Peyer's patch (tissue), 4 donors: ENCODE measurements around the gene ZNF837. TPM values are rescaled to one million over a fixed set of nuclear protein-coding genes. Genes with fewer than 3 reads are reported as not detected.
"Not testable (repeated sequence)": the region's sequence is repeated elsewhere in the genome, so short reads cannot be mapped to it uniquely, and the experiment has no call there.

ENCODE experiments used
- DNase-seq, 3 donors: peaks; one replicate each; pipeline ENCODE4 v3.0.0-alpha.2; 2017 to 2019
- H3K27ac ChIP-seq, 4 donors: fragments of 200-600 bp; sonication (generic); one replicate each; pipeline ENCODE4 v1.5.1; 2016 to 2019
- H3K27me3 ChIP-seq, 2 donors: fragments of 200-600 bp; sonication (generic); one replicate each; pipeline ENCODE4 v1.5.1; 2019
- H3K36me3 ChIP-seq, 3 donors: fragments of 200-600 bp; sonication (generic); one replicate each; pipeline ENCODE4 v1.5.1; 2016 to 2019
- H3K4me1 ChIP-seq, 4 donors: fragments of 200-600 bp; sonication (generic); one replicate each; pipeline ENCODE4 v1.5.1; 2016 to 2019
- H3K4me3 ChIP-seq, 4 donors: fragments of 200-600 bp; sonication (generic); 1 replicate in 3 of 4; 2 replicates in 1 of 4; pipeline ENCODE4 v1.5.1; 2016 to 2019; ENCODE audit warnings: mild to moderate bottlenecking in 1 of 4
- H3K9me3 ChIP-seq, 4 donors: fragments of 200-600 bp; sonication (generic); one replicate each; pipeline ENCODE4 v1.5.1; 2016 to 2019; ENCODE audit warnings: mild to moderate bottlenecking in 1 of 4
- POLR2A ChIP-seq, 2 donors: fragments of 450-650 bp; IDR thresholded peaks; one replicate each; pipeline ENCODE4 v1.5.1; 2017; ENCODE audit warnings: antibody characterized with exemption in 2 of 2, mild to moderate bottlenecking in 2 of 2, moderate library complexity in 2 of 2
- total RNA-seq, 4 donors: library from RNA; depleted of rRNA; stranded (reverse); fragments of >200 nt; gene quantifications; one replicate each; pipeline ENCODE4 v1.1.0, GENCODE V29; 2016
- TF ChIP-seq, protein P1 (sequence below), 6 experiments: fragments of 450-650 bp in 4 of 6; fragments of 200-600 bp in 2 of 6; sonication (generic) in 1 of 6; IDR thresholded peaks; one replicate each; pipeline ENCODE4 v1.5.1; 2017 to 2019; ENCODE audit warnings: antibody characterized with exemption in 6 of 6, mild to moderate bottlenecking in 3 of 6, moderate library complexity in 1 of 6

ZNF837 gene
- total RNA-seq, 4 donors from 2014 or later = 3.3 to 10.9 (median 7.7) TPM

GRCh38 chr19:58409010-58409790 is 28.4 kb upstream of the ZNF837 start:
- Histone ChIP-seq H3K27ac (peak overlapping the region; percentile 79 to 93 (median 84)), H3K27me3 (no peaks in the 10 kb centered on the region), H3K36me3 (no peaks in the 10 kb centered on the region), H3K4me1 (peaks cover 0 to 20% (median 7%) of the 10 kb centered on the region in 4 donors), H3K9me3 (no peaks in the 10 kb centered on the region), H3K4me3 (peak overlapping the region; percentile 54 to 100 (median 82))
- TF ChIP-seq, protein P1, sequence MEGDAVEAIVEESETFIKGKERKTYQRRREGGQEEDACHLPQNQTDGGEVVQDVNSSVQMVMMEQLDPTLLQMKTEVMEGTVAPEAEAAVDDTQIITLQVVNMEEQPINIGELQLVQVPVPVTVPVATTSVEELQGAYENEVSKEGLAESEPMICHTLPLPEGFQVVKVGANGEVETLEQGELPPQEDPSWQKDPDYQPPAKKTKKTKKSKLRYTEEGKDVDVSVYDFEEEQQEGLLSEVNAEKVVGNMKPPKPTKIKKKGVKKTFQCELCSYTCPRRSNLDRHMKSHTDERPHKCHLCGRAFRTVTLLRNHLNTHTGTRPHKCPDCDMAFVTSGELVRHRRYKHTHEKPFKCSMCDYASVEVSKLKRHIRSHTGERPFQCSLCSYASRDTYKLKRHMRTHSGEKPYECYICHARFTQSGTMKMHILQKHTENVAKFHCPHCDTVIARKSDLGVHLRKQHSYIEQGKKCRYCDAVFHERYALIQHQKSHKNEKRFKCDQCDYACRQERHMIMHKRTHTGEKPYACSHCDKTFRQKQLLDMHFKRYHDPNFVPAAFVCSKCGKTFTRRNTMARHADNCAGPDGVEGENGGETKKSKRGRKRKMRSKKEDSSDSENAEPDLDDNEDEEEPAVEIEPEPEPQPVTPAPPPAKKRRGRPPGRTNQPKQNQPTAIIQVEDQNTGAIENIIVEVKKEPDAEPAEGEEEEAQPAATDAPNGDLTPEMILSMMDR (IDR thresholded peaks at IDR 0.05) = no peak
- TF ChIP-seq POLR2A (IDR thresholded peaks at IDR 0.05) = no peak
- DNase-seq = no peak

- DNase-seq = peak; percentile 93 to 97 (median 94)
- peaks cover 0 to 24% (median 7%) of the 10 kb centered on the region in 4 donors for H3K4me1 ChIP-seq
- H3K27ac ChIP-seq = peak within 1 kb of the TSS; percentile 79 to 93 (median 84)
- H3K27me3 ChIP-seq = no peaks in the 10 kb centered on the region
- no peaks in the 10 kb centered on the region for H3K36me3 ChIP-seq
- peak within 1 kb of the TSS; percentile 54 to 100 (median 82) for H3K4me3 ChIP-seq
- TF ChIP-seq, protein P1 (IDR thresholded peaks at IDR 0.05) = peak in 2 of 6 experiments; percentile 12 to 20
- peak; percentile 75 to 77 for TF ChIP-seq POLR2A (IDR thresholded peaks at IDR 0.05)
- H3K9me3 ChIP-seq = no peaks in the 10 kb centered on the region
These were observed 27.6 kb upstream of the ZNF837 start, which contains the start of gene ZNF584 for GRCh38 chr19:58408152-58409009. TSS of gene ZNF584 (plus strand) at chr19:58408649. CDS start at chr19:58409148, 499 bp downstream.

GRCh38 chr19:58407658-58408151 is 26.9 kb upstream of the ZNF837 start:
- Histone ChIP-seq H3K4me3 (peak overlapping the region; percentile 54 to 100 (median 82)), H3K36me3 (no peaks in the 10 kb centered on the region), H3K27me3 (no peaks in the 10 kb centered on the region), H3K27ac (peak overlapping the region; percentile 79 to 93 (median 84)), H3K9me3 (no peaks in the 10 kb centered on the region), H3K4me1 (peaks cover 0 to 26% (median 7%) of the 10 kb centered on the region in 4 donors)
- no peak for TF ChIP-seq POLR2A (IDR thresholded peaks at IDR 0.05)
- TF ChIP-seq, protein P1 (IDR thresholded peaks at IDR 0.05) = no peak
- DNase-seq = no peak

DNA sequence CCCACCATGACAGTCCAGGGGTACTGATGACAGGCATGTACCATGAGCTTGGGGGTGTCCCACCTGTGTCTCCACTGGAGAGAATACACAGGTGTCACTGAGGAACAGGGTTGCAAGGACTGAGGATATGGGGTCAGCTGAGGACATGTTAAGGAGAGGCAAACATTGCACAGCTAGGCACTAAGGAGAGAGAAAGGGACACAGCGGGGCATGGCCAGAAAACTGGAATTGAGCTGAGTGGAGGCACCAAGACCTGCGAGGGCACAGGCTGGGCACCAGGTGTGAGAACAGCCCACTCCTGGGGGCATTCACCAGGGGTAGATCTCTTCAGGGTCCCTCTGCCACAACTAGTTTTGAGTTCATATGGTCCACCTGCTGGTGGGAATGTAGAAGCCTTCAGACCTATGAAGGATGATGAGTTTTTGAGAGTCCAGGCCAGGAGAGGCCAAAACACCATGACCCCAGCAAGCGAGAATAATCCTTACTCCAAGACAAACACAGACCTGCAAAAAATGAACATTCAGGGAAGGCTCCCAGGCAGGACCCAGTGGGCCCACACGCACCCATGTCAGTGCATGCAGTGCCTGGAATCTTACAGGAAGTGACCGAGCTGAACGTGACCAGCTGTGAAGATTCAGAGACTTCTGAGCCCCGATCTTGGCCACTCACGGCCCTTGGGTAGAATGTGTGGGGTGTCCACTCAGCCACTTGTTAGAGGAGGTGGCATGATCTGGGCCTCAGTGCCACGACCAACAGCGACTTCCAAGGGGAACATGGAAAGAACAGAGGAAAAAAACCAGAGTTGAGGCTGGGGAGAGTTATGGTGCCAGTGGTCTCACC is 26.2 kb upstream of the ZNF837 start:
- Histone ChIP-seq H3K27ac (peak overlapping the region in 2 of 4 donors; percentile 79 to 93), H3K36me3 (no peaks in the 10 kb centered on the region), H3K9me3 (no peaks in the 10 kb centered on the region), H3K27me3 (no peaks in the 10 kb centered on the region), H3K4me1 (peaks cover 0 to 31% (median 8%) of the 10 kb centered on the region in 4 donors), H3K4me3 (peak overlapping the region in 2 of 4 donors; percentile 81 to 100)
- no peak for TF ChIP-seq POLR2A (IDR thresholded peaks at IDR 0.05)
- TF ChIP-seq, protein P1 (IDR thresholded peaks at IDR 0.05) = peak in 1 of 6 experiments; percentile 11
- DNase-seq = no peak

GRCh38 chr19:58403920-58404478 is 23.2 kb upstream of the ZNF837 start:
- H3K27ac ChIP-seq = peak overlapping the region in 1 of 4 donors; percentile 2
- not testable (repeated sequence) for DNase-seq

More at GRCh38 chr19:58403920-58404478, 23.2 kb upstream of the ZNF837 start:
- not testable (repeated sequence) for H3K9me3 ChIP-seq, H3K36me3 ChIP-seq, H3K4me3 ChIP-seq, H3K27me3 ChIP-seq
- H3K4me1 ChIP-seq = peaks cover 4 to 33% (median 13%) of the 10 kb centered on the region in 4 donors
